ENCODE data around the gene LRFN2.

Gene LRFN2

GRCh38 chr6:40552941-40553340 is 34.2 kb downstream of the LRFN2 start:
- no peak for TF ChIP-seq CTCF (IDR thresholded peaks at IDR 0.05; ENCODE audit: low read length, missing control alignments)
- no peak overlapping the region for H3K4me3 ChIP-seq (replicated peaks; ENCODE audit: low read depth, low read length)
- DNase-seq (ENCODE audit: low read depth): no peak

- no peak for TF ChIP-seq CTCF (IDR thresholded peaks at IDR 0.05; ENCODE audit: low read length, missing control alignments)
- no peak for DNase-seq (ENCODE audit: low read depth)
- H3K4me3 ChIP-seq (replicated peaks; ENCODE audit: low read depth, low read length): no peak overlapping the region
Measured at GRCh38 chr6:40551966-40552505, 35.1 kb downstream of the LRFN2 start.

DNA sequence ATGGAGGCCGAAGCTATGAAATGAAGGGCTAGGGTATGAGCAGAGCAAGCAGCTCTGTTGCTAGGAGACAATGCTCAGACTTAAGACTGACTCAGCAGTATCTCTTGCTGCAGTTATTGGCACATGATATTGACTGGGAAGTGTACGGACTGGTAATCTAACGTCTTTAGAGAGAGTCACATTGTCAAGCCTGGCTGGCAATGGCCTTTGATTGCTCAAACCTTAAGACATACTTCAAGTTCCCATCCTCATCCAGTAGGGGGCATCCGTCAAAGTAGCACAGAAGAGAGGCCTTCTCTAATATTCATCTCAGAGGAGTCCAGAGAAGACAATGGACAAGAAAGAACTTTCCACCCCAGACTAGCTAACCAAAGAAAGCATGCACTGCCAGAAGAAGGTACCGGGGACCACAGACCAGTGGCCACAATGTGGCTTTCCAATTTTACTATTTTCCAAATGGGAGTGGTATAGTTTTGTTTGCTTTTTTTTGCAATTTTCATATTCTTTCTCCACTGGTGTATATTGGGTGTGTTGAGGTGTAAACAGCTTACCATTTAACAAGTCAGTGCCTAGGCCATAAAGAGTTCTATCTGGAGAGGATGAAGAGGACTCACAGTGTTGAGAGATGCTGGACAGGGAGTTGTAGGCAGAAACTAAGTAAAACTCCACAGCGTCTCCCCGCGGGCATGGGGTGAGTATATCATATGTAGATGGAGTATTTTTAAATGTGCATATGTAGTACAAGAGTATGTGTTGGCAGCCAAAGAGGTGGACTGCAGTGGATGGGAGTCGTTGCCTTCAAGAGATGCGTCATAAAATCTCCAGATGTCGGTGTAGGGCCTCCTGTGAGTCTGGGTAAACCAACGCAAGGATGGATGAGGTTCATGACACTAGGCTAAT is 36.7 kb downstream of the LRFN2 start:
- peak; percentile 75 for TF ChIP-seq CTCF (IDR thresholded peaks at IDR 0.05; ENCODE audit: low read length, missing control alignments)
- H3K4me3 ChIP-seq (replicated peaks; ENCODE audit: low read depth, low read length): no peak overlapping the region
- peak; percentile 66 for DNase-seq (ENCODE audit: low read depth)

DNA sequence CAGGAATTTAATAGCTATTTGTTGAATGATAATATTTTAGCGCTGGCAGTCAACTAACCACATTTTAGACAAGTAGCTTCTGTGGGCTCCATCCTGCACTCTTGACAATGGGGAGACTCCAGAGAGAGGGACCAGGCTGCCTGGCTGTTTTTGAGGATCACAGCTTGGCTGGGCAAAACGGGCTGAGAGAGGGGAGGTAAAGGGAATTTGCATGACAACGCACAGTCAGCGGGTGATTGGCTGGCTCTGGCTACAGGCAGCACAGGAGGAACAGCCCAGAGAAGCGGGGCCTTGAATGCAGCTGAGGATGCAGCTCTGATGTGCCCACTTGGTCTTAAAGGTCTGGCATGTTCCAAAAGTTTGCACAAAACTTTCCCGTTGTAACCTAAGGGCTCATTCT is 41.2 kb downstream of the LRFN2 start:
- DNase-seq (ENCODE audit: low read depth): no peak
- TF ChIP-seq CTCF (IDR thresholded peaks at IDR 0.05; ENCODE audit: low read length, missing control alignments): no peak
- no peak overlapping the region for H3K4me3 ChIP-seq (replicated peaks; ENCODE audit: low read depth, low read length)

- H3K4me3 ChIP-seq (replicated peaks; ENCODE audit: low read depth, low read length): no peak overlapping the region
- DNase-seq (ENCODE audit: low read depth): no peak
- TF ChIP-seq CTCF (IDR thresholded peaks at IDR 0.05; ENCODE audit: low read length, missing control alignments): no peak
Measured at GRCh38 chr6:40543776-40544175, 43.4 kb downstream of the LRFN2 start.

GRCh38 chr6:40543146-40543545 is 44.0 kb downstream of the LRFN2 start:
- H3K4me3 ChIP-seq (replicated peaks; ENCODE audit: low read depth, low read length): no peak overlapping the region
- no peak for DNase-seq (ENCODE audit: low read depth)
- TF ChIP-seq CTCF (IDR thresholded peaks at IDR 0.05; ENCODE audit: low read length, missing control alignments): no peak

Data from fibroblast of pulmonary artery (primary cell).